ENCODE data around the gene GLI2.

GLI2 gene

DNA sequence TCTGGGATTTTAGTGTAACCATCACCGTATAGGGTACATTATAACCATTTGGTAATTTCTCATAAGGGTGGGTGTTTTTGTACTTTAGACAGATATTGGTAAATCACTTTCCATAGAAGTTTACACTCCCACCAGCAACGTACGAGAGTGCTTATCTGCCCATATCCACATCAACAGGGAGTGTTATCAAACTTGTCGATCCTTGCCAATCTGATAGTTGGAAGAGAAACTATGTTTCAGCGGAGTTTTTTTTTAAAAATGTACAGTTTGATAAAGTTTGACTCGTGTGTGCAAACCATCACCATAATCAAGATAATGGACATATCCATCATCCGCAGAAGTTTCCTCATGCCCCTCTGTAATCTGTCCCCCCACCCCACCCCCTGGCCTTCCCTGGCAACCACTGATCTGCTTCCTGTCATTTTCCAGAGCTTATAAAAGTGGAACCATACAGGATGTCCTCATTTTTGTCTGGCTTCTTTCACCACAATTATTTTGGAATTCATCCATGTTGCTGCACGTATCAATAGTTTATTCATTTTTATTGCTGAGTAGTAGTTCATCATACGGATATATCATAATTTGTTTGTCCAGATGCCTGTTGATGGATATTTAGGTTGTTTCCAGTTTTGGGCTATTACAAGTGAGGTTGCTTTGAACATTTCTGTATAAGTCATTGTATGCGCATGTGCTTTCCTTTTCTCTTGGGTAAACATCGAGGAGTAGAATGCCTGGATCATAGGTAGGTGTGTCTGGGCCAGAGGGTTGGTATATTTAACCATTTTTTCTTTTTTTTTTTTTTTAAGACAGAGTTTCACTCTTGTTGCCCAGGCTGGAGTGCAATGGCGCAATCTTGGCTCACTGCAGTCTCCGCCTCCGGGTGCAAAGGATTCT is 18.6 kb downstream of the GLI2 start:
- no peak for DNase-seq (ENCODE audit: low read depth in 4 of 4, low spot score in 1 of 4)

DNA sequence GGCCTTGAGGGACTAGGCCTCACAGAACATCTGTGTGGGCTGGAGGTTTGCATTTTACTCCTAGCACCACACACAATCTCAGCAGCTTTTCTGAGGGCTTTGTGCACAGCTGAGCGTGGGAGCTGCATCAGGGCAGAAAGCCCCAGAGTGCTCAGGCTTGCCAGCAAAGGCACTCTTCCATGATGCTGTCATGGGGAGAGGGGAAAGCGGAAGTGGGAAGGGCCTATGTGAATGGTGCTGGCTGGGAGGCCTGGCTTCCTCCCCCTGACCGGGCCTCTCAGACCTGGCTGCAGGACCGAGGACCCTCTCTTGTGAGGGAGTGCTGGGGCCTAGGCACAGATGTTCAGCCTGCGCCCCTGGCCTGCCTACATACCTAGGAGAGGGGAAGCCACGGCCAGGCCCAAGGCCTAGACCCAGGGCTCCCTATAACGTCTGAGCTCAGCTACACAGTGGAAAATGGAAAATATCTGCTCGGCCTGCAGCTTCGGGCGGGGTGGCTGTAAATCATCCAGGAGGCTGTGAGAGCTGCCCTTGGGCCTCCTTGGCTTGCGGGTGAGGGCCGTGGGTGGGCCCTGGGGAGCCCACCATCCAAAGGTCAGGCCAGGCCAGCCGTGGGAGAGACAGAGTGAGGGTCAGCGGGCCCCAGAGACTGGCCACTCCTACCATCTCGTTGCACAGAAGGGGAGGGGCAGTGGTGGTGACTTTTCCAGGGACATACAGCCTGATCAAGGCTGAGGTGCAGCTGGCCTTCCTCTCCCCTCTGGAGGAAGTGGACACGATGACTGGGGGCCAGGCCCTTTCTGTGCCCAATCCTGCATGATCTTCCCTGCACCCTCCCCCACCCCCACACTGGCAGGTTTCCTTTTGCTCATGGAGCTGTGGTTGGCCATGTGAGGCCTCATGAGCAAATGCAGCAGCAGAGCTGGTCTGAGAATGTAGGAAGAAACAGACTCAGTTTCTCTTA is 22.8 kb downstream of the GLI2 start:
- DNase-seq (ENCODE audit: low read depth in 4 of 4, low spot score in 1 of 4), result no peak

DNA sequence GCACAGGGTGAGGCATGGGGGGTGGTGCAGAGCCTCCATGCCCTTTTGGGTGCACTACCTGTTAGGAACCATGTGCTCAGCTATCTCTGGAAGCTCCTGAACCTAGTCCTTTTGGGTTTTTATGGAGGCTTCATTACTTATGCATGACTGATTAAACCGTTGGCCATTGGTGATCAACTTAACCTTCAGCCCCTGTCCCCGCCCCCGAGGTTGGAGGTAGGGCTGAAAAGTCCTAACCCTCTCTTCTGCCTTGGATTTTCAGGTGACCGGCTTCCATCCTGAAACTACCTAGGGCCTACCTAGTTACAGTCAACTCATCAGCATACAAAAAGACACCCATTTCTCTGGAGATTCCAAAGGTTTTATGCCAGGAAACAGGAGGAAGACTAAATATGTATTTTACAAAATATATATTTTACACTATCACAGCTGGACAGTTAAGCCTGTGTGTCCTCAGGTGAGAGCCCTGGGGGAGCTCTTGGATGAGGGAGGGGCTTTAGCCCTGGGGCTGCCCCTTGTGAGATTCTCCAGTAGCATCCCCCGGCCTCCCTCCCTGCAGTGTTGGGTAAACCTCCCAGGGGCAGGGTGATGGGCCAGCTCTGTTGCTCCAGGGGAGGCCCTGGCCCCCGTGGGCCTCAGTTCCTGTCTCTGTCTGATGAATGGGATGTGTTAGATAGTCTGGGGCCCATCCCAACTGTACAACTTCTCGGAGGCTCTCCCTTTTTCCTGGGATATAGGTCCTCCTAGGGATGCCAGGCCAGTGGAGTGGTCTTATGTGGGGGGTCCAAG is 24.1 kb downstream of the GLI2 start:
- DNase-seq (ENCODE audit: low read depth in 4 of 4, low spot score in 1 of 4), result no peak

DNA sequence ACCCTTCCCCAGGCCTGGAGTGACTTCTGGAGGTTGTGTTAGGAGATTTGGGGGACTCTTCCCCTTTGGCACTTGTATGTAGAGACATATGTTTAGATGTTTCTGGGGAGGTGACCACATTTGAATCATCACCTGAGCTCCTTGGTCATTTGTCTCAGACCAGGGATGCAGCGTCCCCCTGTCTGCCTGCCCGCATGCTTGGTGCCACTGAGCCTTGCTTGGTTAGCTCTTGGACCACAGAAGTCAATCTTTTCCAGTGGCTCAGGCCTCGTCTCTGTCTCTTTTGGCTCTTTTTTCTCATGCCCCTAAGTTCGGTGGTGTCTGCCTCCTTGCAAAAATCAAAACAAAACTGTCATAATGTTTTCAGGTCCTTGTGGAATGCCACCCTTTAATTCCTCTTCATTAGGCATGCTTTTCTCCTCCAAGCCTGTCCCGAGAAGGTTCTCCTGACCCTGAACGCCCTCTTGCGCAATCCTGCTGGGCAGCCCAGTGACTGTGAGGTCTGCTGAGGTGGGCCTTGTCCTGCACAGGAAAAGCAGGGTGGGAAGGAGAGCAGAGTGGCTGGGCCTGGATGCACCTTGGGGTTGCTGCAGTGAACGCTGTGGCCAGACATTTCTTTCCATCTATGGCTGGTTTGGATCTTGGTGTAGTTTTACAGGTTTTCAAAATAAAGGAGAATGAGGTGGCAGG is 24.9 kb downstream of the GLI2 start:
- no peak for DNase-seq (ENCODE audit: low read depth in 4 of 4, low spot score in 1 of 4)

DNA sequence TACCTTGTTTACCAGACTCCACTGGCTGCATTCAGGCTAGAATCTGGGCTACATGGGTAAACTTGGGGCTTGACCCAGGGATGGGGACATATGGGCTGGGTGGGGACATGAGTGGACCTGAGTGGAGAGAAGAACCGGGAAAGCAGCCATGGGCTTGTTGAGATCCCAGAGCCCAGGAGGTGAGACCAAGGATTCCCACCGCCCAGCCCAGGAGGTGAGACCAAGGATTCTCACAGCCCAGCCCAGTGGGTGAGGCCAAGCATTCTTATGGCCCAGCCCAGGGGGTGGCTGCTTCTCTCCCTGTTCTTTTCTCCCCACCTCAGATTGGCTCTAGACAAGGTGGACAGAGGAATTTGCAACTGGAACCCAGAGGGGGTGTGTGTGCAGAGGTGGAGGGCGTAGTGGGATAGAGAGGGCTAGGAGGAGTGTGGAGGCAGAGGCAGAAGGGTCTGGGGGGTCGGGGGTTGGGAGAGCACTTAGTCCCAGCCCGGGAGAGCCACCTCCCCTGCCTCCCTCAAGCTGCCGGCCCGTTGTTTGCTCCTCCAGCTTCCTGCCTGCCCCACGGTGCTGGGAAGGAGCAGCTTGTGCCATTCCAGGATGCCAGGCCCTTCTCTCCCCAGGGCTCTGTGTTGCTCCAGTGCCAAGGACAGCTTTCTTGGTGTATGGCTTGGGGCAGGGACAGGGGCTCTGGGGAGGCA is 25.6 kb downstream of the GLI2 start:
- no peak for DNase-seq (ENCODE audit: low read depth in 4 of 4, low spot score in 1 of 4)

DNA sequence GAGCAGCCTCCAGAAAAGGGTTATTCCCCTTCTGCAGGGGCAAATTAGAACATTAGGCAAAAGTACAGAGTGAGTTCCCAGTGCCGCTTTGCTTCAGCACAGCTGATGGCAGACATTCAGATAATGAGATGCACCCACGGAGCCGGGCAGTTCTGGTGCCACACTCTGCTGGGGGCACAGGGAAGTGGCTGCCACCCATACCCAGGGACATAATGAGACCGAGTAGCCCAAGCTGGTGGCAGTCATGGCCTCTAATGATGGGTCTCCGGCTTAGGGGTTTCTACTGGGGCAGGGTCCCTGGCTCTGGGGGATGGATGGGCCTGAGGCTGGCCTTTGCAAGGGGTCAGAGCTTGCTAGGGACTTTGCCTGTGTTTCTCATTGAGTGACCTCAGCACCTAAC is 26.2 kb downstream of the GLI2 start:
- no peak for DNase-seq (ENCODE audit: low read depth in 4 of 4, low spot score in 1 of 4)

DNA sequence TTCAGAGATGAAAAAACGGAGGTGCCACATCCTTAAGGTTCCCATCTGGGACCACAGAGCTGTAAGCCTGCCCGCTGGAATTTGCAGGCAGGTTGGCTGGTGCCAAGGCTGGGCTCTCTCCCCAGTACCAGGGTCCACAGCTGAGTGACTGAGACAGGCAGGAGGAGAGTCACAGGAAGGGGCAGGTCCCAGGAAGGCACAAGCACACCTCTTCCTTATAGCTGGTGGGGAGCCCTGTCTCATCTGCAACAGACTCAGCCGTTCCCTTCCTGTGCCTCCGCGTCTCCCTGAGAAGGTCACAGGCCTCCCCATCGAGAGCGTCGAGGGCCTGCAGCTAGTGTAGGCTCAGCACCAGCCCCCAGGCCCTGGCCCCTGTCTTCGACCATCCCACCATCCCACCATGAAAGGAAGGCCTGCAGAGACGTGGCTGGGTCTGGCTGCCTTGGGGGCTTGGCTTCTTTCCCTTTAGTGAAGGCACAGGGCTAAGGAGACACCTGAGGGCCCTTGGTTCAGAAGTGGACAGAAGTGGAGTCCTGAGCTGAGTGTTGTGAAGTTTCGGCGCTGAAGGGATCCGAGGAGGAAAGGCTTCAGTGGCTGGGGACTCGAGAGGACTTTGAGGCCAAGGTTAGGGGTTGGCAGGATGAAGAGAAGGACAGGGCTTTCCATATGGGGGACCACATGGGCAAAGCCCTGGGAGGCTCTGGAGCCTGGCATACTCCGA is 26.8 kb downstream of the GLI2 start:
- DNase-seq (ENCODE audit: low read depth in 4 of 4, low spot score in 1 of 4), result no peak

DNA sequence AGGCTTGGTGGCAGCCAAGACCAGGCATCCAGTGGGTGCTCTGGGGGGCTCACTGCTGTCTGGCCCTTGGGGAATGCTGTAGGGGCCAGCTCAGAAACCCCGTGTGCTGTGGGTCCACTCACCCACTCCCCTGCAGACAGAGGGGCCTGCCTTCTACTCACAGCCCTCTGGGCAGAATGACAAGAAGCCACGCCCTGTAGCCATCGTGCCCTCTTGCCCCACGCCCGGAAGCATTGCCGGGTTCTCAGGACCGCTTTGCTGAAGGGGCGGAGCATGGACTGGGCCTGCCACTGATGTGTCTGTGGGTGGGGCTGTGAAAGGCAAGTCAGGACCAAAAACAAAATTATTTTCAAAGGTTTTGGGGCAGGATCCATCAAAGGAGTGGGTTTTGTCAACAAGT is 27.8 kb downstream of the GLI2 start:
- DNase-seq (ENCODE audit: low read depth in 4 of 4, low spot score in 1 of 4), result no peak

DNA sequence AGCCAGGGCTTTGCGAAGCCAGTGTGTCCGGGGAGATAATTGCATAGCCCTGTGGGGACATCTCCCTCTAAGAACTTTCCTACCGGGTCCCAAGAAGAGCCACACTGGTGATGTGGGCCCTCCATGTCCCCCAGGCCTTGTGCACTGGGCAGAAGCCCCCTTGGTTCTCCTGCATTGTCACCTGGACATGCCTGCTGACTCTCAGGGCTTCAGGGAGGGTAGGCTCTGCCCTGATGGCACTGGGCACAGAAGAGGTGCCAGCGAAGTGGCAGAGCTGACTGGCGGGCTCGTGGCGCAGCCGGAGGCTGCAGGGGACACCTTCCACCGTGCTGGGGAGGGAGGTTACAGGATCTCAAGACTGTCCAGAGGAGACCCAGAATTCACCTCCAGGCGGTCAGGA is 28.3 kb downstream of the GLI2 start:
- DNase-seq (ENCODE audit: low read depth in 4 of 4, low spot score in 1 of 4), result no peak

DNA sequence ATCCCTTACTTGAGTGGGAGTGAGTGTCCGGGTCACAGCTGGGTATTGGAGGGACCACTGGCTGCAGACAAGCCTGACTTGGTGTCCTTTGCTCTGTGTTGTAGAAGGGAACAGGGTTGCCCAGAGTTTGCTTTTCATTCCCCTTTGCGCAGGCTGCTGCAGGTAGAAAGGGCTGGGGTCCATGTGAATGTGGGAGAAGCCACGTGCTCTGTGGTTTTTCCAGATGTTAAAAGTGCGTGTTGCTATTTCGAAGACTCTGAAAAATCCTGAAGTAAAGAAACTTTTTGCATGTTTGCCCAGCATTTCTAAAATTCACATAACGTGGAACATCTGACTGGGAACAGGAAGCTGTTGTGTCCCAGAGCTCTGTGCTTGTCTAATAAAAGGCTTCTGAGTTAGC is 28.8 kb downstream of the GLI2 start:
- DNase-seq (ENCODE audit: low read depth in 4 of 4, low spot score in 1 of 4), result no peak

DNA sequence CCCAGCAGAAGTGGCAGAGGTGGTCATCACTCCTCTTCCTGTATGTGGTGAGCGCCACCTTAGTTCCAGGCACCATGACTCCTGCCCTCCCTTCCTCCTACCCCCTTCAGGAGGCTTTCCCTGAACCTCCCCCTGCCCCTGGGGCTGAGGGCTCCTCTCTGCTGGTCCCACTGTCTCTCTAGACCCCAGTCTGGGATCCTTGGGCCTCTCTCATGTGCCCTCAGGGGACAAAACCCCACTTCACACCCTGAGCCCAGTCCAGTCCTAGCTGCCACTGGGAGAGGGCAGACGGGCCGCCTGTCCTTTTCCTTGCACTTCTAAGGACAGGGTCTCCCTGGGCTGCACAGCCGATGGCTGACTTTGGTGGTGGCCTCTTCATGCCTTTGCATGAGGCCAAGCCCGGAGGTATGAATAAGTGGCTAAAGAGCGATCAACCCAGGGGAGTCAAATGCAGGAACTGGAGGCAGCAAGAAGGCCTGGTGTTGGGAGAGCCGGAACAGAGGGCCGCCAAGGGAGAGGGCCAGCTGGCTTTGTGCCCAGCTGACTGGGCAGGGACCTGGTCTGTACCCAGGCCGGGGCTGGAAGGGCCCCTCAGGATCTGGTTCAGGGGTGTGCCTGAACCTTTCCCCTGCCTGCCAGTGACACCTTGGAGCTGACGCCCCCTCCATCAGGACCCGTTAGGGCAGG is 29.5 kb downstream of the GLI2 start:
- DNase-seq (ENCODE audit: low read depth in 4 of 4, low spot score in 1 of 4), result no peak

DNA sequence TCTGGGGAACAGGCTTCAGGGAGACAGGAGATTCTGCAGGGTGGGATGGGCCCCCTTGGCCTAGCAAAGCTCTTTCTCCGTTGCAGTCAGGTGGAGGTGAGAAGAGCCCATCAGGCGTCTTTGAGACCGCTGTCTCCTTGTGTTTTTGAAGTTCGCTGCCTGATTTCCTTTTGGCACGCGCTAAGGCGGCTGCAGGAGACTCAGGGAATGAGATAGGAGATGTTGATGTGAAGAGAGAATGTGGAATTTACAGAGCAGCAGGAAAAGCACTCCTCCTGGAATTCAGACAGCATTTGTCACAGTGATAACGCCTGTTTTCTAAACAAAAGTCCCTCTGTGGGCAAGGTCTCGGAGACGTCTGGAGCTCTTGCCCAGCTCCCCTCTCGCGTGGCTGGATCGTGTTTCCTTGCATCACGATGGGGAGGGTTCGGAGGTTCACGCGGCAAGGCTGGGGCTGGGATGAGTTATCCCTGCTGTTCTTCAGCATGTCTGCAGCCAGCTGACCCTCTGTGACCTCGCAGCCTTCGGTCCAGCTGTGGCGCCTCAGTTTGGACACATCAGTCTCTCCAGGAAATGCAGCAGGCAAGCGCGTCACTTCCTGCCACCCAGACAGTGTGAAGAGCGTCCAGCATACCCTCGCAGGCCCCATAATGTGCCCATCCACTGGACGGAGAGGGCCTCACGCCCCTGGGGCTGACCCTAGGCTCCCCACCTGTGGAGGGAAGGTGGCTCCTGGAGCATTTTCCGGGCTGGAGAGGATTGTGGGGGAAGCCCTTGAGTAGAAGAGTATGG is 30.2 kb downstream of the GLI2 start:
- no peak for DNase-seq (ENCODE audit: low read depth in 4 of 4, low spot score in 1 of 4)

DNA sequence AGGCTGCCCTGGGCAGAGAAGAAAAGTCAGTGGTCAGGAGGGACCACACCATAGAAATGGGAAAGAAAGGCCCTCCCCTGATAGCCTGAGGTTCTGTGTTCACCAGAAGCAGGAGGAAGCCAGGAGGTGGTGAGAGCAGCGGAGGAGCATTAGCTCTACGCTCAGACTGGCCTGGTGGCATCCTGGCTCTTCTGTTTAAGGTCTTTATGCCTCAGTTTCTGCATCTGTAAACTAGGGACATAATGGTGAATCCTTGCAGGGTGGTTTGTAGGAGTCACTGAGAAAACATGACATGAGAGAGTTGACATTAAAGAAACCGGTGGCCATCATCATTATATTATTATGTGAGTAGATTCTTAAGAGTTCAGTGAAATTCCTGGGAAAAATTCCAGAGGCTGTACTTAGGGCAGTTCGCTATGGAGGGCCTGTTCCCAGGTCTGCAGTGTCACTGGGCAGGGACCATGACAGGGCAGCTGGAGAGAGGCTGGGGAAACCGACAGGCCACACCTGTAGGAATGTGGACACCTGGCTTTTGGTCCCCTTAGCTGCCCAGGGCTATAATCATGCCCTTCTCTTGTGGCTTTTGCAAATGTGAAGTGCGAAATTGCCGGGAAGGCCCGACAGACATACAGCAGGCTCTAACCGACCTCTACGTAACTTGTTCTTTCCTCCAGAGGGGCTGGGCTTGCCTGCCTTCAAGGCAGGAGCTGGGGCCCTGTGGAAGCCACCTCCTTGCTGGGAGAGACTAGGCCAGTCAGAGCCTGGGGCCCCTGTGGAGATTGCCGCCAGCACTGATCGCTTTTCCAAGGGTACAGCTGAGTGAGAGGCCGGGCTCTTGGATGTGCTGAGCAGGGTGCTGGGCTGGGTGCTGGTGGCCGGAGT is 31.0 kb downstream of the GLI2 start:
- no peak for DNase-seq (ENCODE audit: low read depth in 4 of 4, low spot score in 1 of 4)

DNA sequence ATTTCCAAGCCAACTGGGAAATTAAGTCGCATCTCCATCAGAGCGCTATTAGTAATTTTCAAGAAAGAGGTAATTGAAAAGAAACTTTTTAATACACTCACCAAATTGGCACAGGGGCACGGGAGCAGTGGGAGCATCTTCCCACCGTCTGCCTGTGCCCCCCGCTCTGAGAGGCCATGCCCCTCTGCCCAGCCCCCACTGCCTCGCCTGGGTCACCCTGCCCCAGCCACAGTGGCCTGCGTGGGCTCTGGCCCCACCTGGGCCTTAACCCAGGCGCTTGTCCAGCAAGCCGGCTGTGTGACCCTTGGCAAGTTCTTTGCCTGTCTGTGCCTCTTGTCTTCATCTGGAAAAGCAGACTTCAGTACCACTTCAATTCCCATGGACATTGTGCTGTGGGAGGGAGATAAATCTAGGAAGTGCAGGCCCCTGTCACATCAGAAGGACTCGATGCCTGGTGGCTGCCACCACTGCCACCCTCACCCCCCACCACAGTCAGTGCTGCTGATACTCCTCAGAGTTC is 31.9 kb downstream of the GLI2 start:
- no peak for DNase-seq (ENCODE audit: low read depth in 4 of 4, low spot score in 1 of 4)

DNA sequence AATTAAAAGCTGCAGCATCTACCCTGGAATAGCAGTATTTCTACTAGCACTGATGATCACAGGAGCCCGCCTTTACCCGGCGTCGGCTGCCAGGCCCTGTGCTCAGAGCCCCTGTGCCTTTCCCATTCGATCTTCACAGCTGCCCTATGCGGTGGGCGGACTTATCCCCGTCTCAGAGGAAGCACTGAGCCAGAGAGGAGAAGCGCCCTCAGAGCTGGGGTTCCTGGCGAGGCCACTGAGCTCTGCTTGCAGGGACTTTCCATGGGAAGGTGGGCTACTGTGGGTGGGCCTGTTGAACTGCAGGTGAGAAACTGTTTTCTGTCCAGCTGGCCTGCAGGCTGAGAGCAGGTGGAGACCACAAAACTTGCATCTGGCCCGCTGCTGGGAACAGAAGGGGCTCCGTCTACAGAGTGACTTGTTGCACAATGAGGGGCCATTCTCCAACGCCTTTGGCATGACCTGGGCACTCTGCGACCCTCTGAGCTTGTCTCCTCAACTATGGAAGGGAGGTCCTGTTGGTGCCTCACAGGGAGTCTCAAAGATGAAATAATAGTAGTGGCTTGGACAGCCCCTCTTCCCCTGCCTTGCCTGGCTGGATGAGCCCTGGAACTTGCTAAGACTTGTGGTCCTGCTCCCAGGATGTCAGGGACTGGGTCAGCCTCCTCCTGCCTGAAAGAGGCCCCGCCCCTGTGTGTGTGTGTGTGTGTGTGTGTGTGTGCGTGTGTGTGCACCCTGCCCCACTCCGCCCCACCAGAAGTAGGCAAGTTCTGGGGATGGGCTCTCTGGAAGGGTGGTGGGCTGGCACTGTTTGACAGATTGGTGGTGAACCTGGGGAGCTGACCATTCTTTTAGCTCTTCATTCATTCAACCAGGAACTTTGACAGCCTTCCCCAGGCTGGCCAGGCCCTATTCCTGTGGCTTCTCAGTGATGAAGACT is 32.7 kb downstream of the GLI2 start:
- DNase-seq (ENCODE audit: low read depth in 4 of 4, low spot score in 1 of 4), result no peak

Measured in stimulated activated CD4-positive, alpha-beta T cell treated with anti-CD3 and anti-CD28 coated beads, Interleukin-1b, Interleukin-23, amount 100 ng/mL, for 24 hours (primary cell).